ENCODE results near the gene ULK3. TPM values are rescaled to one million over a fixed set of nuclear protein-coding genes. Genes with fewer than 3 reads are reported as not detected.

The ULK3 gene
- total RNA-seq, 3 donors from 2014 or later (not counting 1 experiment from before 2014, with no cell fraction given), result 54.8 to 75.1 (median 64.7) TPM

- intact Hi-C loops (cut with micrococcal nuclease), result loop anchor here (2.0 to 10.0 kb wide), 5 partner anchors 15 to 361 kb away; partner anchors contain the start of genes C15orf39, FAM219B and SCAMP2
- Mint-ChIP-seq H3K36me3 (peaks cover 15% of the 10 kb centered on the region), H3K27ac (peak overlapping the region; percentile 91), H3K4me1 (peaks cover 18 to 49% of the 10 kb centered on the region in 2 donors), H3K27me3 (ENCODE audit: low read depth in 2 of 2) (no peaks in the 10 kb centered on the region), H3K4me3 (peak overlapping the region; percentile 74), H3K9me3 (no peaks in the 10 kb centered on the region)
- WGBS (ENCODE audit: insufficient coverage), result 51% methylated on average over 7 of the region's 12 CpGs
- DNase-seq (peak in 1 of 2 donors; percentile 26), ATAC-seq (no peak)
- Histone ChIP-seq H3K27me3 (ENCODE audit: control insufficient read depth, insufficient read depth, low read length) (no peaks in the 10 kb centered on the region), H3K36me3 (ENCODE audit: control insufficient read depth, insufficient read depth, low read length) (peaks cover 25% of the 10 kb centered on the region), H3K4me1 (ENCODE audit: control insufficient read depth, insufficient read depth, low read length) (peaks cover 48% of the 10 kb centered on the region), H3K4me3 (ENCODE audit: low read length) (peak overlapping the region; percentile 40), H3K27ac (ENCODE audit: low read length) (peak overlapping the region; percentile 80), H3K9me3 (ENCODE audit: control insufficient read depth, insufficient read depth, low read length) (no peaks in the 10 kb centered on the region)
- TF ChIP-seq, protein P1, sequence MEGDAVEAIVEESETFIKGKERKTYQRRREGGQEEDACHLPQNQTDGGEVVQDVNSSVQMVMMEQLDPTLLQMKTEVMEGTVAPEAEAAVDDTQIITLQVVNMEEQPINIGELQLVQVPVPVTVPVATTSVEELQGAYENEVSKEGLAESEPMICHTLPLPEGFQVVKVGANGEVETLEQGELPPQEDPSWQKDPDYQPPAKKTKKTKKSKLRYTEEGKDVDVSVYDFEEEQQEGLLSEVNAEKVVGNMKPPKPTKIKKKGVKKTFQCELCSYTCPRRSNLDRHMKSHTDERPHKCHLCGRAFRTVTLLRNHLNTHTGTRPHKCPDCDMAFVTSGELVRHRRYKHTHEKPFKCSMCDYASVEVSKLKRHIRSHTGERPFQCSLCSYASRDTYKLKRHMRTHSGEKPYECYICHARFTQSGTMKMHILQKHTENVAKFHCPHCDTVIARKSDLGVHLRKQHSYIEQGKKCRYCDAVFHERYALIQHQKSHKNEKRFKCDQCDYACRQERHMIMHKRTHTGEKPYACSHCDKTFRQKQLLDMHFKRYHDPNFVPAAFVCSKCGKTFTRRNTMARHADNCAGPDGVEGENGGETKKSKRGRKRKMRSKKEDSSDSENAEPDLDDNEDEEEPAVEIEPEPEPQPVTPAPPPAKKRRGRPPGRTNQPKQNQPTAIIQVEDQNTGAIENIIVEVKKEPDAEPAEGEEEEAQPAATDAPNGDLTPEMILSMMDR (IDR thresholded peaks at IDR 0.05), result no peak
Measured at GRCh38 chr15:74843891-74844299, 939 bp upstream of the ULK3 start.

GRCh38 chr15:74843445-74843828 lies 481 bp upstream of the ULK3 start:
- H3K27ac Mint-ChIP-seq, result peak overlapping the region; percentile 91
- peak overlapping the region; percentile 91 for H3K4me3 Mint-ChIP-seq
- DNase-seq (no peak), ATAC-seq (no peak)
- no peaks in the 10 kb centered on the region for H3K27me3 Mint-ChIP-seq (ENCODE audit: low read depth in 2 of 2)
- Histone ChIP-seq H3K27me3 (ENCODE audit: control insufficient read depth, insufficient read depth, low read length) (no peaks in the 10 kb centered on the region), H3K36me3 (ENCODE audit: control insufficient read depth, insufficient read depth, low read length) (peaks cover 20% of the 10 kb centered on the region), H3K9me3 (ENCODE audit: control insufficient read depth, insufficient read depth, low read length) (no peaks in the 10 kb centered on the region), H3K27ac (ENCODE audit: low read length) (peak overlapping the region; percentile 80), H3K4me3 (ENCODE audit: low read length) (peak overlapping the region; percentile 40), H3K4me1 (ENCODE audit: control insufficient read depth, insufficient read depth, low read length) (peaks cover 48% of the 10 kb centered on the region)
- TF ChIP-seq, protein P1 (IDR thresholded peaks at IDR 0.05), result no peak
- intact Hi-C loops (cut with micrococcal nuclease), result loop anchor here (5.0 to 10.0 kb wide), 3 partner anchors 56 to 361 kb away; partner anchors contain the start of genes C15orf39 and FAM219B
- peaks cover 11% of the 10 kb centered on the region for H3K36me3 Mint-ChIP-seq
- H3K4me1 Mint-ChIP-seq, result peaks cover 18 to 49% of the 10 kb centered on the region in 2 donors
- 23% methylated on average over 17 of the region's 18 CpGs for WGBS (ENCODE audit: insufficient coverage)
- H3K9me3 Mint-ChIP-seq, result no peaks in the 10 kb centered on the region

GRCh38 chr15:74841891-74842373 lies 1.0 kb downstream of the ULK3 start:
- Histone ChIP-seq H3K36me3 (ENCODE audit: control insufficient read depth, insufficient read depth, low read length) (peaks cover 6% of the 10 kb centered on the region), H3K27ac (ENCODE audit: low read length) (no peak overlapping the region), H3K9me3 (ENCODE audit: control insufficient read depth, insufficient read depth, low read length) (no peaks in the 10 kb centered on the region), H3K4me3 (ENCODE audit: low read length) (peak overlapping the region; percentile 90), H3K4me1 (ENCODE audit: control insufficient read depth, insufficient read depth, low read length) (peaks cover 48% of the 10 kb centered on the region), H3K27me3 (ENCODE audit: control insufficient read depth, insufficient read depth, low read length) (no peaks in the 10 kb centered on the region)
- Mint-ChIP-seq H3K9me3 (no peaks in the 10 kb centered on the region), H3K27ac (peak overlapping the region in 1 of 2 donors; percentile 33), H3K4me1 (peaks cover 18 to 53% of the 10 kb centered on the region in 2 donors), H3K4me3 (peak overlapping the region; percentile 49), H3K27me3 (ENCODE audit: low read depth in 2 of 2) (no peaks in the 10 kb centered on the region), H3K36me3 (no peaks in the 10 kb centered on the region)
- intact Hi-C loops (cut with micrococcal nuclease), result loop anchor here (5.0 to 10.0 kb wide), 3 partner anchors 55 to 363 kb away; partner anchors contain the start of genes C15orf39 and FAM219B
- 96% methylated on average over 13 of the region's 14 CpGs for WGBS (ENCODE audit: insufficient coverage)
- ATAC-seq, result no peak
- TF ChIP-seq, protein P1 (IDR thresholded peaks at IDR 0.05), result no peak
- DNase-seq, result no peak
